H9 (cell line): ENCODE data around the gene TBXAS1. TPM values are rescaled to one million over a fixed set of nuclear protein-coding genes. Genes with fewer than 3 reads are reported as not detected.

Source experiments
- DNase-seq: peaks from one replicate; pipeline ENCODE4 v3.0.0-alpha.2; 2017
- H2AFZ ChIP-seq: one replicate; pipeline ENCODE4 v1.6.1; 2013; ENCODE audit warnings: mild to moderate bottlenecking, low read length, control low read depth, moderate library complexity
- H2AK5ac ChIP-seq: 2 replicates; pipeline ENCODE4 v1.6.1; 2013; ENCODE audit warnings: low read length, control low read depth, mixed read lengths; ENCODE audit not compliant: insufficient read length
- H2BK120ac ChIP-seq: one replicate; pipeline ENCODE4 v1.6.1; 2013; ENCODE audit warnings: low read depth, mild to moderate bottlenecking, low read length, control low read depth, inconsistent platforms; ENCODE audit not compliant: poor library complexity, severe bottlenecking
- H2BK12ac ChIP-seq: 2 replicates; pipeline ENCODE4 v1.6.1; 2013; ENCODE audit warnings: low read length, control low read depth, mixed read lengths, low read depth; ENCODE audit not compliant: insufficient read length
- H2BK15ac ChIP-seq: 2 replicates; pipeline ENCODE4 v1.6.1; 2013; ENCODE audit warnings: low read depth, low read length, control low read depth
- H2BK20ac ChIP-seq: one replicate; pipeline ENCODE4 v1.6.1; 2013; ENCODE audit warnings: low read depth, mild to moderate bottlenecking, low read length, control low read depth, inconsistent platforms; ENCODE audit not compliant: poor library complexity, severe bottlenecking
- H2BK5ac ChIP-seq: 2 replicates; pipeline ENCODE4 v1.6.1; 2013; ENCODE audit warnings: low read length, control low read depth, mixed read lengths; ENCODE audit not compliant: insufficient read length
- H3K14ac ChIP-seq: 2 replicates; pipeline ENCODE4 v1.6.1; 2013; ENCODE audit warnings: low read length, control low read depth; ENCODE audit not compliant: insufficient read depth
- H3K18ac ChIP-seq: 2 replicates; pipeline ENCODE4 v1.6.1; 2013; ENCODE audit warnings: low read depth, mild to moderate bottlenecking, mixed read lengths, low read length, control low read depth; ENCODE audit not compliant: insufficient read length
- H3K23ac ChIP-seq: 2 replicates; pipeline ENCODE4 v1.6.1; 2013; ENCODE audit warnings: low read length, control low read depth, mixed read lengths, low read depth; ENCODE audit not compliant: insufficient read length
- H3K23me2 ChIP-seq: 2 replicates; pipeline ENCODE4 v1.6.1; 2013; ENCODE audit warnings: low read depth, mild to moderate bottlenecking, mixed read lengths, low read length, control low read depth; ENCODE audit not compliant: insufficient read length, poor library complexity, severe bottlenecking
- H3K27ac ChIP-seq: 2 replicates; pipeline ENCODE4 v1.5.1; 2013; ENCODE audit warnings: low read length, control low read depth, mixed read lengths, low read depth; ENCODE audit not compliant: insufficient read length
- H3K27me3 ChIP-seq: 2 replicates; pipeline ENCODE4 v1.6.1; 2013; ENCODE audit warnings: low read length, control low read depth, inconsistent platforms; ENCODE audit not compliant: insufficient read depth
- H3K4ac ChIP-seq: 2 replicates; pipeline ENCODE4 v1.6.1; 2013; ENCODE audit warnings: low read depth, mild to moderate bottlenecking, control low read depth, inconsistent platforms, low read length, moderate library complexity
- H3K4me1 ChIP-seq: 2 replicates; pipeline ENCODE4 v1.6.1; 2013; ENCODE audit warnings: low read length, control low read depth, inconsistent platforms; ENCODE audit not compliant: insufficient read depth
- H3K4me2 ChIP-seq: 2 replicates; pipeline ENCODE4 v1.6.1; 2013; ENCODE audit warnings: low read length, control low read depth, mixed read lengths; ENCODE audit not compliant: insufficient read length, insufficient read depth
- H3K56ac ChIP-seq: 2 replicates; pipeline ENCODE4 v1.6.1; 2013; ENCODE audit warnings: low read depth, mild to moderate bottlenecking, mixed read lengths, low read length, control low read depth; ENCODE audit not compliant: insufficient read length
- H3K79me1 ChIP-seq: 2 replicates; pipeline ENCODE4 v1.6.1; 2013; ENCODE audit warnings: low read depth, mild to moderate bottlenecking, moderate library complexity, low read length, control low read depth, inconsistent platforms; ENCODE audit not compliant: insufficient read depth, poor library complexity, severe bottlenecking
- H3K79me2 ChIP-seq: 2 replicates; pipeline ENCODE4 v1.6.1; 2013; ENCODE audit warnings: low read length, control low read depth, inconsistent platforms; ENCODE audit not compliant: insufficient read depth
- H3K9ac ChIP-seq: 2 replicates; pipeline ENCODE4 v1.6.1; 2013; ENCODE audit warnings: low read length, control low read depth, mixed read lengths; ENCODE audit not compliant: insufficient read length; ENCODE audit errors: extremely low read depth
- H3K9me3 ChIP-seq: one replicate; pipeline ENCODE4 v1.6.1; 2013; ENCODE audit warnings: low read depth, low read length, inconsistent platforms; ENCODE audit not compliant: control insufficient read depth
- H3T11ph ChIP-seq: one replicate; pipeline ENCODE4 v1.6.1; 2013; ENCODE audit warnings: mild to moderate bottlenecking, low read length, control low read depth, inconsistent platforms
- H4K20me1 ChIP-seq: one replicate; pipeline ENCODE4 v1.6.1; 2013; ENCODE audit not compliant: control insufficient read depth, insufficient read length, insufficient read depth
- H4K5ac ChIP-seq: 2 replicates; pipeline ENCODE4 v1.6.1; 2013; ENCODE audit warnings: low read depth, mild to moderate bottlenecking, mixed read lengths, low read length, control low read depth; ENCODE audit not compliant: insufficient read length
- H4K8ac ChIP-seq: replicated peaks from 2 replicates; pipeline ENCODE4 v1.6.1; 2013; ENCODE audit warnings: low read length, control low read depth, mixed read lengths, low read depth; ENCODE audit not compliant: insufficient read length
- H4K91ac ChIP-seq: 2 replicates; pipeline ENCODE4 v1.6.1; 2013; ENCODE audit warnings: low read depth, mild to moderate bottlenecking, moderate library complexity, mixed read lengths, low read length, control low read depth; ENCODE audit not compliant: insufficient read length
- H3K27ac Mint-ChIP-seq, 3 experiments: 2 replicates in 2 of 3; 3 replicates in 1 of 3; pipeline ENCODE4 v1.8.0; 2020 to 2021; ENCODE audit warnings: mixed read lengths in 3 of 3, mild to moderate bottlenecking in 1 of 3, moderate library complexity in 1 of 3
- H3K27me3 Mint-ChIP-seq: 2 replicates; pipeline ENCODE4 v1.8.0; 2021; ENCODE audit warnings: low read depth, mild to moderate bottlenecking, moderate library complexity, mixed read lengths
- H3K36me3 Mint-ChIP-seq, 3 experiments: 2 replicates in 2 of 3; 3 replicates in 1 of 3; pipeline ENCODE4 v1.8.0; 2020 to 2021; ENCODE audit warnings: low read depth in 3 of 3, mixed read lengths in 3 of 3; ENCODE audit not compliant: insufficient read depth in 1 of 3
- H3K4me1 Mint-ChIP-seq, 2 experiments: 2 replicates each; pipeline ENCODE4 v1.8.0; 2020; ENCODE audit warnings: mixed read lengths in 2 of 2
- H3K4me3 Mint-ChIP-seq, 2 experiments: 2 replicates in 1 of 2; 3 replicates in 1 of 2; pipeline ENCODE4 v1.8.0; 2020 to 2021; ENCODE audit warnings: mild to moderate bottlenecking in 2 of 2, mixed read lengths in 2 of 2, moderate library complexity in 1 of 2
- H3K9me3 Mint-ChIP-seq, 2 experiments: 2 replicates in 1 of 2; 3 replicates in 1 of 2; pipeline ENCODE4 v1.8.0; 2020; ENCODE audit warnings: mild to moderate bottlenecking in 2 of 2, mixed read lengths in 2 of 2, moderate library complexity in 1 of 2
- CTCF ChIP-seq: fragments of 200-600 bp; sonication (generic); conservative IDR thresholded peaks from 3 replicates; pipeline ENCODE4 v1.8.0; 2021; ENCODE audit warnings: antibody characterized with exemption, mild to moderate bottlenecking
- WGBS: extraction: QIAGEN DNeasy Blood & Tissue Kit; methylation state at CpG from one replicate; pipeline ENCODE4 v1.1.7; 2013; ENCODE audit warnings: missing lambda C conversion rate, low lambda C conversion rate, mixed read lengths; ENCODE audit not compliant: insufficient read length; ENCODE audit errors: extremely low coverage; 5-methylcytosine and 5-hydroxymethylcytosine counted together
- total RNA-seq: library from RNA; stranded (reverse); gene quantifications from 2 replicates; pipeline ENCODE4 v1.2.1, GENCODE V29; 2021

Gene TBXAS1
- total RNA-seq, 1 experiment from 2014 or later: 0.39 TPM

GRCh38 chr7:139898483-139898882, 69.4 kb downstream of the TBXAS1 start:
- no peak overlapping the region for H3K56ac ChIP-seq
- peaks cover 8% of the 10 kb centered on the region; the same call in 1 of the 2 replicates for H3K27me3 Mint-ChIP-seq

More at GRCh38 chr7:139898483-139898882, 69.4 kb downstream of the TBXAS1 start:
- Mint-ChIP-seq H3K36me3 (0 out of 7 replicates have a peak, but pooled peaks cover 0 to 6% (median 0%) of the 10 kb centered on the region in 3 experiments), H3K4me1 (no peaks in the 10 kb centered on the region), H3K9me3 (peaks cover 5 to 6% of the 10 kb centered on the region in 2 experiments; a peak in 3 of 5 replicates), H3K4me3 (no peak overlapping the region), H3K27ac (no peak overlapping the region)
- Histone ChIP-seq H3K9me3 (no peaks in the 10 kb centered on the region), H3K23ac (no peak overlapping the region), H3K79me2 (no peaks in the 10 kb centered on the region), H2BK20ac (no peak overlapping the region), H4K5ac (no peak overlapping the region), H3K23me2 (no peaks in the 10 kb centered on the region), H3K4me1 (no peaks in the 10 kb centered on the region), H2AFZ (no peak overlapping the region), H4K20me1 (no peaks in the 10 kb centered on the region), H2AK5ac (no peak overlapping the region), H2BK120ac (no peak overlapping the region), H4K91ac (no peak overlapping the region), H3T11ph (no peak overlapping the region), H3K18ac (no peak overlapping the region), H3K14ac (no peak overlapping the region), H2BK5ac (no peak overlapping the region), H3K4me2 (no peak overlapping the region), H2BK15ac (no peak overlapping the region), H4K8ac (no peak overlapping the region), H2BK12ac (no peak overlapping the region), H3K4ac (no peak overlapping the region), H3K27ac (no peak overlapping the region), H3K27me3 (no peaks in the 10 kb centered on the region), H3K9ac (no peak overlapping the region), H3K79me1 (no peaks in the 10 kb centered on the region)
- no peak for TF ChIP-seq CTCF
- WGBS: no CpG with 5 or more reads among the region's 12 CpGs
- no peak for DNase-seq
